Right lobe of liver (tissue), 6 donors: ENCODE data around the gene C2CD3. TPM values are rescaled to one million over a fixed set of nuclear protein-coding genes. Genes with fewer than 3 reads are reported as not detected.
A peak's percentile ranks its signal among the peaks of the same experiment; 100 is the strongest.

Source experiments
- ATAC-seq, 4 donors: fragments of 200-7000 bp; cut with Tn5 transposase; one replicate each; pipeline ENCODE4 v1.9.1; 2020; ENCODE audit warnings: mild to moderate bottlenecking in 4 of 4, moderate library complexity in 4 of 4
- DNase-seq, 3 donors: peaks; one replicate each; pipeline ENCODE4 v3.0.0-alpha.2; 2020
- H3K27ac ChIP-seq, 3 donors: fragments of 200-600 bp; one replicate each; pipeline ENCODE4 v1.8.0; 2022
- H3K27me3 ChIP-seq, 2 donors: fragments of 200-600 bp; one replicate each; pipeline ENCODE4 v1.8.0; 2022
- H3K36me3 ChIP-seq, 4 donors: fragments of 200-600 bp; sonication (generic) in 1 of 4; one replicate each; pipeline versions ENCODE4 v1.5.1 to v1.8.0; 2017 to 2022; ENCODE audit warnings: control low read depth in 1 of 4
- H3K4me1 ChIP-seq, 4 donors: fragments of 200-600 bp; sonication (generic) in 1 of 4; one replicate each; pipeline versions ENCODE4 v1.5.1 to v1.8.0; 2017 to 2022; ENCODE audit warnings: control low read depth in 1 of 4
- H3K4me3 ChIP-seq, 3 donors: fragments of 200-600 bp; one replicate each; pipeline ENCODE4 v1.8.0; 2022
- H3K9me3 ChIP-seq, 4 donors: fragments of 200-600 bp; sonication (generic) in 1 of 4; one replicate each; pipeline versions ENCODE4 v1.5.1 to v1.8.0; 2017 to 2022; ENCODE audit warnings: control low read depth in 1 of 4
- CTCF ChIP-seq, 4 donors: fragments of 200-600 bp in 3 of 4; fragments of 450-650 bp in 1 of 4; IDR thresholded peaks; one replicate each; pipeline versions ENCODE4 v1.5.1 to v1.8.0; 2016 to 2022; ENCODE audit warnings: antibody characterized with exemption in 4 of 4, mild to moderate bottlenecking in 2 of 4
- POLR2A ChIP-seq: fragments of 450-650 bp; IDR thresholded peaks from one replicate; pipeline ENCODE4 v1.6.1; 2017; ENCODE audit warnings: antibody characterized with exemption, mild to moderate bottlenecking
- WGBS: methylation state at CpG from one replicate; pipeline ENCODE4 v1.1.6; 2018; ENCODE audit warnings: low coverage, low lambda C conversion rate; ENCODE audit not compliant: insufficient coverage; ENCODE audit errors: missing lambda C conversion rate; 5-methylcytosine and 5-hydroxymethylcytosine counted together
- intact Hi-C, 2 donors: fragments of 100-400 bp; cut with DNase I; formaldehyde crosslinking; loops; one replicate each; pipeline versions ENCODE4 v1.11.2 to v1.14.1; 2022
- total RNA-seq, 6 experiments: library from RNA; depleted of rRNA in 2 of 6; stranded (reverse); fragments of >200 nt in 2 of 6; fragmentation: NEBNext Ultra II Directional in 3 of 6; extraction: Animal tissue kit (Norgen Biotek cat#: 25700) in 3 of 6; gene quantifications; one replicate each; pipeline versions ENCODE4 v1.1.0 to v1.2.4, GENCODE V29; 2016 to 2023
- donor health status: DM: no; HTN: yes; CAD: no.
- donor health status: DM: no; HTN: no; CAD: no.
- donor health status: DM: no; HTN: no; CAD: no.
- donor health status: DM: no; HTN: yes; CAD: no.
- donor health status: DM: no; HTN: yes; CAD: no.

Gene C2CD3
- total RNA-seq, 6 experiments from 2014 or later = 4.8 to 9.6 (median 7.4) TPM

GRCh38 chr11:74007691-74008372 lies 163.0 kb downstream of the C2CD3 start:
- H3K4me1 ChIP-seq = peaks cover 0 to 4% (median 0%) of the 10 kb centered on the region in 4 donors
- TF ChIP-seq POLR2A = no peak
- TF ChIP-seq CTCF (IDR thresholded peaks at IDR 0.05) = no peak
- H3K27ac ChIP-seq = no peak overlapping the region
- no peaks in the 10 kb centered on the region for H3K36me3 ChIP-seq
- 96% methylated on average over 6 of the region's 6 CpGs for WGBS
- DNase-seq (no peak), ATAC-seq (no peak)
- H3K9me3 ChIP-seq = no peaks in the 10 kb centered on the region
- no peaks in the 10 kb centered on the region for H3K27me3 ChIP-seq
- H3K4me3 ChIP-seq = no peak overlapping the region
- intact Hi-C loops = no loop called here

GRCh38 chr11:74006743-74007304 lies 164.0 kb downstream of the C2CD3 start:
- intact Hi-C loops = no loop called here
- Histone ChIP-seq H3K36me3 (no peaks in the 10 kb centered on the region), H3K27me3 (no peaks in the 10 kb centered on the region), H3K4me3 (no peak overlapping the region), H3K9me3 (no peaks in the 10 kb centered on the region), H3K4me1 (peaks cover 0 to 4% (median 0%) of the 10 kb centered on the region in 4 donors), H3K27ac (no peak overlapping the region)
- TF ChIP-seq CTCF (IDR thresholded peaks at IDR 0.05) (no peak), POLR2A (no peak)
- ATAC-seq = peak in 3 of 4 donors; percentile 18 to 28 (median 27)
- DNase-seq = no peak
- 100% methylated on average over 1 of the region's 7 CpGs for WGBS

GRCh38 chr11:74005721-74006517 lies 164.9 kb downstream of the C2CD3 start:
- Histone ChIP-seq H3K27me3 (no peaks in the 10 kb centered on the region), H3K4me3 (no peak overlapping the region), H3K27ac (no peak overlapping the region), H3K36me3 (no peaks in the 10 kb centered on the region), H3K9me3 (no peaks in the 10 kb centered on the region), H3K4me1 (peaks cover 0 to 4% (median 0%) of the 10 kb centered on the region in 4 donors)
- intact Hi-C loops = no loop called here
- 95% methylated on average over 22 of the region's 29 CpGs for WGBS
- no peak for TF ChIP-seq CTCF (IDR thresholded peaks at IDR 0.05)
- TF ChIP-seq POLR2A = no peak
- no peak for ATAC-seq
- no peak for DNase-seq

GRCh38 chr11:74004759-74005615 lies 165.8 kb downstream of the C2CD3 start:
- Histone ChIP-seq H3K4me3 (no peak overlapping the region), H3K4me1 (peaks cover 0 to 4% (median 0%) of the 10 kb centered on the region in 4 donors), H3K36me3 (no peaks in the 10 kb centered on the region), H3K9me3 (no peaks in the 10 kb centered on the region), H3K27ac (no peak overlapping the region), H3K27me3 (no peaks in the 10 kb centered on the region)
- DNase-seq (no peak), ATAC-seq (peak; percentile 33 to 70 (median 54))
- intact Hi-C loops = no loop called here
- WGBS = 76% methylated on average over 7 of the region's 11 CpGs
- no peak for TF ChIP-seq POLR2A
- TF ChIP-seq CTCF (IDR thresholded peaks at IDR 0.05) = no peak
